B cell (primary cell): Measurements from ENCODE around the gene TSPAN1. TPM values are rescaled to one million over a fixed set of nuclear protein-coding genes. Genes with fewer than 3 reads are reported as not detected.
A peak's percentile ranks its signal among the peaks of the same experiment; 100 is the strongest.

Experiments
- ATAC-seq: fragments of 200-7000 bp; cut with Tn5 transposase; one replicate; pipeline ENCODE4 v1.10.0; 2021; ENCODE audit warnings: low read depth, mild to moderate bottlenecking, moderate number of reproducible peaks, moderate library complexity
- CTCF ChIA-PET: fragments of 350-600 bp; sonication (Branson Sonifier 250); formaldehyde crosslinking; loops from one replicate; lab custom pipeline; 2021; ENCODE audit warnings: antibody characterized with exemption, inconsistent platforms; lab: Charles Lee
- POLR2A ChIA-PET: fragments of 350-600 bp; sonication (Branson Sonifier 250); formaldehyde crosslinking; loops from one replicate; lab custom pipeline; 2021; ENCODE audit warnings: antibody characterized with exemption; lab: Charles Lee
- DNase-seq: peaks from one replicate; pipeline ENCODE4 v3.0.0; 2013
- H2AFZ ChIP-seq: 2 replicates; pipeline ENCODE4 v1.6.1; 2012; ENCODE audit warnings: mild to moderate bottlenecking, low read depth, low read length; ENCODE audit not compliant: insufficient read depth, poor library complexity, severe bottlenecking
- H3K27ac ChIP-seq, 2 donors: 1 replicate in 1 of 2; 2 replicates in 1 of 2; pipeline ENCODE4 v1.5.1; 2012 to 2013; ENCODE audit warnings: low read length in 2 of 2, mild to moderate bottlenecking in 2 of 2, moderate library complexity in 1 of 2
- H3K27me3 ChIP-seq, 4 experiments: fragments of 200-600 bp in 1 of 4; sonication (generic) in 1 of 4; replicated peaks in 1 of 4; 1 replicate in 2 of 4; 2 replicates in 2 of 4; pipeline versions ENCODE4 v1.6.1 to v1.7.0; 2013 to 2016; ENCODE audit warnings: low read length in 3 of 4, mild to moderate bottlenecking in 2 of 4, mixed read lengths in 1 of 4, moderate library complexity in 1 of 4; ENCODE audit not compliant: insufficient read depth in 4 of 4, control insufficient read depth in 3 of 4; ENCODE audit errors: control extremely low read depth in 1 of 4
- H3K36me3 ChIP-seq, 2 experiments: replicated peaks in 1 of 2; 1 replicate in 1 of 2; 2 replicates in 1 of 2; pipeline versions ENCODE4 v1.6.1 to v1.7.1; 2013; ENCODE audit warnings: low read length in 1 of 2; ENCODE audit not compliant: insufficient read depth in 2 of 2, control insufficient read depth in 1 of 2; ENCODE audit errors: control extremely low read depth in 1 of 2, extremely low read depth in 1 of 2
- H3K4me1 ChIP-seq, 2 donors: fragments of 200-600 bp in 1 of 2; sonication (generic) in 1 of 2; 1 replicate in 1 of 2; 2 replicates in 1 of 2; pipeline versions ENCODE4 v1.5.1 to v1.6.1; 2013 to 2017; ENCODE audit warnings: low read length in 2 of 2; ENCODE audit not compliant: control insufficient read depth in 2 of 2, insufficient read depth in 2 of 2
- H3K4me2 ChIP-seq: replicated peaks from 2 replicates; pipeline ENCODE3; 2012; ENCODE audit warnings: mild to moderate bottlenecking, low read depth, low read length; ENCODE audit not compliant: poor library complexity, severe bottlenecking
- H3K4me3 ChIP-seq, 5 experiments: fragments of 200-600 bp in 1 of 5; sonication (generic) in 1 of 5; 1 replicate in 3 of 5; 2 replicates in 2 of 5; pipeline versions ENCODE4 v1.5.1 to v1.7.0; 2011 to 2016; ENCODE audit warnings: low read length in 4 of 5, mild to moderate bottlenecking in 4 of 5, low read depth in 2 of 5, control low read depth in 1 of 5, moderate library complexity in 1 of 5; ENCODE audit not compliant: insufficient read depth in 1 of 5; ENCODE audit errors: control extremely low read depth in 1 of 5, extremely low read depth in 1 of 5
- H3K79me2 ChIP-seq: fragments of 200-600 bp; sonication (generic); one replicate; pipeline ENCODE4 v1.6.0; 2016; ENCODE audit warnings: low read length; ENCODE audit not compliant: control insufficient read depth, insufficient read depth
- H3K9ac ChIP-seq: fragments of 200-600 bp; sonication (generic); 2 replicates; pipeline ENCODE4 v1.6.1; 2017; ENCODE audit warnings: mild to moderate bottlenecking, low read length, moderate library complexity
- H3K9me3 ChIP-seq, 3 donors: one replicate each; pipeline versions ENCODE4 v1.6.1 to v1.7.1; 2013; ENCODE audit warnings: low read length in 2 of 3; ENCODE audit not compliant: control insufficient read depth in 2 of 3, insufficient read depth in 1 of 3; ENCODE audit errors: control extremely low read depth in 1 of 3
- H4K20me1 ChIP-seq: 2 replicates; pipeline ENCODE4 v1.6.0; 2012; ENCODE audit warnings: mild to moderate bottlenecking, low read length; ENCODE audit not compliant: insufficient read depth, control insufficient read depth, poor library complexity, severe bottlenecking
- H3K27ac Mint-ChIP-seq: one replicate; pipeline ENCODE4 v1.8.0; 2021; ENCODE audit warnings: mixed read lengths
- H3K27me3 Mint-ChIP-seq: one replicate; pipeline ENCODE4 v1.8.0; 2021; ENCODE audit warnings: mixed read lengths
- H3K4me1 Mint-ChIP-seq: one replicate; pipeline ENCODE4 v1.8.0; 2021; ENCODE audit warnings: mixed read lengths
- H3K4me3 Mint-ChIP-seq: one replicate; pipeline ENCODE4 v1.8.0; 2021; ENCODE audit warnings: mixed read lengths
- H3K9me3 Mint-ChIP-seq: one replicate; pipeline ENCODE4 v1.8.0; 2022; ENCODE audit warnings: mixed read lengths; ENCODE audit not compliant: insufficient read depth
- CTCF ChIP-seq: fragments of 200-600 bp; IDR thresholded peaks from one replicate; pipeline ENCODE4 v1.8.0; 2022; ENCODE audit warnings: antibody characterized with exemption, mild to moderate bottlenecking
- EZH2 ChIP-seq: IDR thresholded peaks from 2 replicates; pipeline ENCODE4 v1.6.1; 2012; ENCODE audit warnings: borderline replicate concordance, low read depth, mild to moderate bottlenecking, moderate library complexity, low read length; ENCODE audit not compliant: insufficient read depth, poor library complexity, severe bottlenecking
- WGBS: methylation state at CpG from one replicate; pipeline ENCODE4 v1.1.5; 2013; ENCODE audit warnings: missing lambda C conversion rate; ENCODE audit not compliant: insufficient coverage; 5-methylcytosine and 5-hydroxymethylcytosine counted together
- intact Hi-C: fragments of 100-400 bp; cut with micrococcal nuclease; formaldehyde crosslinking; loops from one replicate; pipeline ENCODE4 v1.10.0; 2022
- polyA plus RNA-seq: library from polyadenylated mRNA; depleted of rRNA; stranded (reverse); fragments of >200 nt; gene quantifications from 2 replicates; pipeline ENCODE4 v1.2.3, GENCODE V29; 2012
- total RNA-seq, 2 donors: library from RNA; stranded (reverse); fragments of 120-200 nt in 1 of 2; gene quantifications; 1 replicate in 1 of 2; 2 replicates in 1 of 2; pipeline versions ENCODE4 v1.2.3 to v1.2.4, GENCODE V29; 2013 to 2022

Gene TSPAN1
- total and polyA plus RNA-seq, 2 donors (not counting 1 experiment from before 2014, with no cell fraction given): not detected

GRCh38 chr1:46223472-46223943 is 48.6 kb downstream of the TSPAN1 start:
- H3K27ac Mint-ChIP-seq: no peak overlapping the region
- no peak overlapping the region for H3K9ac ChIP-seq
- WGBS: 27% methylated on average over 5 of the region's 6 CpGs

More at GRCh38 chr1:46223472-46223943, 48.6 kb downstream of the TSPAN1 start:
- ChIA-PET CTCF (interaction anchor here (0.5 to 3.5 kb wide), 38 partner anchors 8 to 1138 kb away, joined by 3 to 52 read pairs (median 4); partner anchors contain the start of genes LURAP1, PIK3R3 and POMGNT1), POLR2A (no interaction called here)
- Histone ChIP-seq H3K79me2 (no peaks in the 10 kb centered on the region), H3K36me3 (no peaks in the 10 kb centered on the region), H4K20me1 (no peaks in the 10 kb centered on the region), H3K4me2 (no peak overlapping the region), H3K4me3 (no peak overlapping the region), H2AFZ (peak overlapping the region; percentile 66), H3K9me3 (no peaks in the 10 kb centered on the region), H3K27ac (no peak overlapping the region), H3K4me1 (peaks cover 0 to 3% of the 10 kb centered on the region in 2 donors), H3K27me3 (no peaks in the 10 kb centered on the region)
- no peaks in the 10 kb centered on the region for H3K27me3 Mint-ChIP-seq
- intact Hi-C loops: loop anchor here (1.0 kb wide), 3 partner anchors 44 to 186 kb away; no protein-coding TSS in a partner anchor
- no peak overlapping the region for H3K4me3 Mint-ChIP-seq
- ATAC-seq (peak; percentile 87), DNase-seq (peak; percentile 80)
- H3K4me1 Mint-ChIP-seq: peaks cover 1% of the 10 kb centered on the region
- no peak for TF ChIP-seq EZH2
- TF ChIP-seq CTCF: peak; percentile 84
- no peaks in the 10 kb centered on the region for H3K9me3 Mint-ChIP-seq
